SHP77 treated with DMSO at 0.1 percent for 48 hours (cell line): ENCODE measurements around the gene SPAG8.
A peak's percentile ranks its signal among the peaks of the same experiment; 100 is the strongest.

ENCODE experiments used
- DNase-seq: peaks from one replicate; lab custom pipeline; 2025; lab: John Stamatoyannopoulos, UW

Gene SPAG8

DNA sequence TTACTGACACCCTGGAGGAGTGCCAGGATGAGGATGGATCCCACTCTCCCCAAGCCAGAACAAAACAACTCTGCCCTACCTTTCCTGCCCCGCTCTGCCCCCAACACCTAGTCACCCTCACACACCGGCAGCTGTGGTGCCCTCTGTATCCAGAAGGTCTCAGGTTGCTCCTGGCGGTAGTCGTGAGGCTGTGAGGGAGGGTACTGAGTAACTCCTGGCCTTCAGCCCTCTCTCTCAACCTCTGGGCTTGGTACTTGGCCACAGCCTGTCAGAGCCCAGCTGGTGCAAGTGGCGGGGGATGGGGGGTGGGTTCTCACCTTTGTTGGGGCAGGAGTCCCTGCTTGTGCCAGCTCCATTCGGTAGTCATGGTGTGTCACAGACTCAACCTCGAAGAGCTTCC, 1.9 kb downstream of the SPAG8 start:
- no peak for DNase-seq

GRCh38 chr9:35808433-35808832, 3.6 kb downstream of the SPAG8 start:
- no peak for DNase-seq

GRCh38 chr9:35806101-35806500, 6.0 kb downstream of the SPAG8 start:
- no peak for DNase-seq

- no peak for DNase-seq
These were observed 10.5 kb downstream of the SPAG8 start for GRCh38 chr9:35801328-35802128.

- DNase-seq = no peak
These were observed 11.5 kb downstream of the SPAG8 start for GRCh38 chr9:35800530-35800929.

DNA sequence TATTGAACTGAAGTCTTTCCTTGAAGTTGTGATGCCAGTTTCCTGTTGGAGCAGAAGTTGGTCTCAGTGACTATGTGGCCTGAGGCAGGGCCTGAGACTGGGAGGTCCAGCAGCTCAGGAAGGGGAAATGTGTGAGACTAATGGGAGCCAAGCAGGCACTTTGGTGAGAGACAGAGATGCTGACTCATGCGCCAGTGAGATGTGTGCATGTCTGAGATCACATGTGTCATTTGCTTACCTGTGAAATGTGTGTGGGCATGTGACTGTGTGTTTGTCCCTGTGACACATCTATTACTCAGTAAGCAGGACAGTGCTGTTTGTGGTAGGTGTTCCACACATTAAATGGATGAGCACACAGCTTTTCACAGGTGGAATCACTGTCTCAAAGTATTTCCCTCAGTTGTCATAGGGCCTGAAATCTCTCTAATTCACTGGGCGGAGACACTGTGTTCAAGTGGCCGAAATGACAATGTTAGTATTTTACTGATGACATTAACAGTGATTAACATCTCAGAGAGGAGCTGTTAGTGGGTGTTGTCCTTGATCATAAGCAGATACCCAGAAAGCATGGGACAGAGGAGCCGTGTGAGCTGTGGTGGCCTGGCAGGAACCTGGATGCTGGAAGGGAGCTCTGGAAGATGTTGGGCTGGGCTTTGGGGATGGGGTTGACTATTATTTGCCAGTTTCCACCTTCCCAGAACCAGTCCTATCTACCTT, 13.2 kb downstream of the SPAG8 start:
- DNase-seq = no peak

GRCh38 chr9:35797311-35798109, 14.6 kb downstream of the SPAG8 start:
- DNase-seq = no peak

DNA sequence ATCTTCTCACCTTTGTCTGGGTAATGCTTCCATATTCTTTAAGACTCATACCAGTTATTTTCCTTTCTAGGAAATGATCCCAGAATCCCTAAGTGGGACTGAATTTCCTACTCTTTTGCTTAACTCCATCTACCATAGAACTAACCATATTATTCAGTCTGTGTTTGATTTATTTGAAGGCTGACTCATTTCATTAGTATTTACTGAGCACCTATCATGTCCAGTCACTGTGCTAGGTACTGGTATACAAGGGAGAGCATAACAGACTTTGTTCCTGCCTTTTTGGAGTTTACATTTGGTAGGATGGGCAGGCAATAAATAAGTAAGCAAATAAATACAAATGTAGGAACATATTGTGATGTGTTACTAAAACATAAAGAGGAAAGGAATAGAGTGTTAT, 16.4 kb downstream of the SPAG8 start:
- no peak for DNase-seq

- DNase-seq = no peak
These were observed 18.6 kb downstream of the SPAG8 start for GRCh38 chr9:35793461-35793860.

DNA sequence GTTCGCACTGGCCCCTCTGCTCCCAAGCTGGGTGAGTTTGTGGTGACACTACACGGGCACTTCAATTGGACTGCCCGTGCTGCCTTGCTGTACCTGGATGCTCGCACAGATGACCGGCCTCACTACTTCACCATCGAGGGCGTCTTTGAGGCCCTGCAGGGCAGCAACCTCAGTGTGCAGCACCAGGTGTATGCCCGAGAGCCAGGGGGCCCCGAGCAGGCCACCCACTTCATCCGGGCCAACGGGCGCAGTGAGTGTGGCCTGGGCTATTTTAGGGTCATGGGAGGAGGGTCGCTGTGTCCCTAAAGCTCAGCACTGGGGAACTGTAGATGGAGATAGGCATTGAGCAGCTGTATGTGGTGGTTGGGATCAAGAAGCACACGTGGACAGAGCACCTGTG, 19.2 kb downstream of the SPAG8 start:
- DNase-seq = no peak

DNA sequence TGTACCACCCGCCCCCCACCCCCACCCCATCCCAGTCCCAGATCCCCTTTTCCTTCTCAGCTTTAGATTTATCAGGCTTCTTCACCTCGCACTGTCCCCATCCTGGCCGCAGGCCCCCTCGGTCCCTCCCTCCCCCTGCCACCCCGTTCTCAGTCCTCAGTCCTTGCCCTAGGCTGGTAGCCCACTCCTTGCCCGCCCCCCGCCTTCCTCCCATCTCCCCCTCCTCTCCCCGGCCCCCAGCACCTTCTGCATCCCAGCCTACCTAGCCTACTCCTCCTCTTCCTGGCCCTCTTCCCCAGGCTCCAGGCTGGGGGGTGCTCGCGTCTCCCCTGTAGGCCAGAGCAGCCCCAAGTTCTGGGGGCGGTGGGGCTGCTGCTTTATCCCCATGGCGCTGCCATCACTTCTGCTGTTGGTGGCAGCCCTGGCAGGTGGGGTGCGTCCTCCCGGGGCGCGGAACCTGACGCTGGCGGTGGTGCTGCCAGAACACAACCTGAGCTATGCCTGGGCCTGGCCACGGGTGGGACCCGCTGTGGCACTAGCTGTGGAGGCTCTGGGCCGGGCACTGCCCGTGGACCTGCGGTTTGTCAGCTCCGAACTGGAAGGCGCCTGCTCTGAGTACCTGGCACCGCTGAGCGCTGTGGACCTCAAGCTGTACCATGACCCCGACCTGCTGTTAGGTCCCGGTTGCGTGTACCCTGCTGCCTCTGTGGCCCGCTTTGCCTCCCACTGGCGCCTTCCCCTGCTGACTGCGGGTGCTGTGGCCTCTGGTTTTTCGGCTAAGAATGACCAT, 19.8 kb downstream of the SPAG8 start:
- no peak for DNase-seq

DNA sequence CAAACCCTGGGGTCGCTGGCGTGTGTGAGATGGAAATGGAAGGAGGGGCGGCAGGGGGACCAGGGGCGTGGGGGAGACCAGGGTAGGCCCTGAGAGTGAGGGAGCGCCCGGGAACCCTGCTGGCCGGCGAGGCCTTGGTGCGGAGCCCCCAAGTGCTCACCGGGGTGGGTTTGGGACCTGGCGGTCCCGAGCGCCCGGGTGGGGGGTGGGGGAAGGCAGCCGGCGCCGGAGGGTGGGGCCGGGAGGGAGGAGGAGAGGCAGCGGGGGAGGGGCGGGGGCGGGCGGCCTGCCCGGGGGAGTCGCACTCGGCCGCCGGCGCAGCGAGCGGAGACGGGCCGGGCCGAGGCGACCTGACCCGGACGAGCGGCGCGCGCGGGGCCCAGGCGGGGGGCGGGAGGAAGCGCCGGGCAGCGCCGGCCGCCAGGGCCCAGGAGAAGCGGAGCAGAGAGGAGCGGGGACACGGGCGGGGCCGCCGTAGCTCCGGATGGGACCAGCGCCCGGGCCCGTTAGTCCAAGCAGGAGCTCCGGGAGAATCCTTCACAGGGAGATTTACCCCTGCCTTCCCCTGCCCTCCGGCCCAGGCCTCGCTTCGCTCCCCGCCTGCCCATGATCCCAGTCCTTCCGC, 20.7 kb downstream of the SPAG8 start, which contains the start of gene NPR2:
NPR2 (plus strand) TSS at position 295 of the 625 bp plus-strand sequence. CDS start 818 bp downstream, outside the sequence.
- DNase-seq = no peak

DNA sequence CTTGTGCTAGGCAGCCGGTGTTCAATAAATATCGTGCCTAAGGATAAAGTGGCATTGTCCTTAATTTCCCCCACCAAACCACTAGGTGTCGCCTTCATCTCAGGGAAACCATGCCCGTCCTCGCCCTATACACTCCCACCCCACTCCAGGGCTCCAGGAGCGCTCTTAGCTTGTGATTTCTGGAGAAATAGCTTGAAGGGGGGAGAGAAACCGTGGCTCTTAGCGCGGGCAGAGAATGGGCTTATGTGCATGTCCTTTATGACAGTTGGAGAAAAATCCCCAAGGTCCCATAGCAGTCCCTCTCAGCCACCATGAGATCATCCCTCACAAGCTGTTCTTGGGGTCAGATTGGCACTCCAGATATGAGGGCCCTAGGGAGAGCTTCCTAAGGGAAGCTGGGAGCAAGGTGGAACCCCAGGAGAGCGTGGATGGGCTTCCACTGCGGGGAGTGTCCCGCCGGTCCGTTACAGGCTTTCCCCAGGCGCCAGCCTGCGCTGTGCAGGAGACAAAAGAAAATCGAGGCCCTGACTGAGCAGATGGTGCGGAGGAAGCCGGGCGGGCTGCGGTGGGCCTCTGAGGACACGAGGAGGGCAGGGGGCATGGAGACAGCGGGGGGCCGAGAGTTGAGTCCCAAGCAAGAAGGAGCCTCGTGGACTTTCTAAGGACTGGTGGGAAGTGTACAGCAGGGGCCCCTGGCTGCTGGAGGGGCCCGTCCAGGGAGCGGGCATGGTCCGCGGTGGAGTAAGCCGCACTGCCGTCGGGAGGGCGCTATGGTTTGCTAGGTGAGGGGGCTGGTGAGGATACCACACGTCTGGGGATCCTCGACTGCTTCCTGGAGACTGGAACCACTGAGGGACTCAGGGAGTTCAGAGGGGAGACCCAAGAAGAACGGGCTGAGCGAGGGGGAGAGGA, 21.4 kb downstream of the SPAG8 start:
- no peak for DNase-seq

GRCh38 chr9:35790025-35790384, 22.1 kb downstream of the SPAG8 start:
- DNase-seq = no peak

DNA sequence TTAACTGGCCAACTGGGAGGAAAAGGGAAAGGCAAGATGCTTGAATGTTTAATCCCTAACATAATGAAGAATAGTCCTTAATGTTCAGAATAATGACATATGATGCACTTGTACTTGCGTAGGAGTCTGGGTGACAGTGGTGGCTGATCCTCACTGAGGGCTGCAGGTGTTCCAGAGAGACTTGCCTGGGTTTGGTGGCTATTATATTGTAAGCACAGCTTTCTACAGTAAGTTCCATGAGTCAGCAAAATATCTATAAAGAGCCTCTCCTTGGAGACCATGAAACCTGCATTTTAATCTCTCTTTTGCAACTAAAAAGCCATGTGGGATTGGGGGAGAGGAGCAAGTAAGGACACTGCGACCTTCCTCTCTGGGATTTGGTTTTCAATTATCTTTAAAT, 22.5 kb downstream of the SPAG8 start:
- no peak for DNase-seq

DNA sequence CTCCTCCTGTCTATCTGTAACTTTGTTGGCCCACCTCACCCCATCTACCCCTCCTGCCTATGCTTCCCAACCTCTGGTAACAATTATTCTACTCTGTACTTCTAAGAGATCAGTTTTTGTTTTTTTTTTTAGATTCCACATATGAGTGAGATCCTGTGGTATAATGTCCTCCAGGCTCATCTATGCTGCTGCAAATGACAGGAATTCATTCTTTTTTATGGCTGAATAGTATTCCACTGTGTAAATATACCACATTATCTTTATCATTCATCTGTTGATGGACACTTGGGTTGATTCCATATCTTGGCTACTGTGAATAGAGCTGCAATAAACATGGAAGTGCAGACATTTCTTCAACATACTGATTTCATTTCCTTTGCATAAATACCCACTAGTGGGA, 28.6 kb downstream of the SPAG8 start:
- DNase-seq = no peak

GRCh38 chr9:35781066-35781465, 31.0 kb downstream of the SPAG8 start:
- no peak for DNase-seq

- DNase-seq = no peak
These were observed 33.6 kb downstream of the SPAG8 start for GRCh38 chr9:35778496-35778895.

DNA sequence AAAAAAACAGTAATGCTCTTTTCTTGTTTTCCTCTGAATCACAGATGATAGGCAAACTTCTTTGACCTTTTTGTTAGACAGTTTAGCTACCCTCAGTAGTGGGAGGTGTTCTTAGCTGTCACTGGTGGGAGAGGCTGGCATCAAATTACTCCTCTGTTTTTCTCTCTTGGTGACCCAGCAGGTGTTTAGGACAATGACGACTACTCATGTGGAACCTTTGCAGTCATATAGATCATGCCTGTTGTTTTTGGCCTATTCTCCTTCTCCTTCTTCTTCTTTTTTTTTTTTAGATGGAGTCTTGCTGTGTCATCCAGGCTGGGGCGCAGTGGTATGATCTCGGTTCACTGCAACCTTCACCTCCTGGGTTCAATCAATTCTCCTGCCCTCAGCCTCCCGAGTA, 36.0 kb downstream of the SPAG8 start:
- peak; percentile 77 for DNase-seq

- DNase-seq = no peak
These were observed 37.0 kb downstream of the SPAG8 start for GRCh38 chr9:35774907-35775635.
